ENCODE data around the gene CYFIP2.

GRCh38 chr5:157390551-157391297 is 124.8 kb downstream of the CYFIP2 start:
- TF ChIP-seq EZH2phosphoT487 (IDR thresholded peaks at IDR 0.05; ENCODE audit: low read depth, severe bottlenecking, unreplicated experiment) = no peak
- no peak for TF ChIP-seq CTCF (IDR thresholded peaks at IDR 0.05; ENCODE audit: poor library complexity)
- TF ChIP-seq EZH2 (IDR thresholded peaks at IDR 0.05; ENCODE audit: borderline replicate concordance) = no peak
